HepG2 (cell line): ENCODE data around the gene MMP25.

Source experiments
- E2F1 ChIP-seq: sonication (generic); formaldehyde crosslinking; IDR thresholded peaks from 2 replicates; pipeline ENCODE4 v1.5.0; 2020; ENCODE audit warnings: missing genetic modification reagents
- MYNN ChIP-seq: sonication (generic); formaldehyde crosslinking; IDR thresholded peaks from 2 replicates; pipeline ENCODE4 v1.4.0; 2020; ENCODE audit warnings: mild to moderate bottlenecking, low read depth, missing genetic modification reagents
- RXRA ChIP-seq: sonication (generic); formaldehyde crosslinking; IDR thresholded peaks from 2 replicates; pipeline ENCODE4 v1.5.1; 2020; ENCODE audit warnings: missing genetic modification reagents
- ZBTB33 ChIP-seq: sonication (generic); formaldehyde crosslinking; IDR thresholded peaks from 2 replicates; pipeline ENCODE4 v1.4.0; 2020; ENCODE audit warnings: missing genetic modification reagents

DNA sequence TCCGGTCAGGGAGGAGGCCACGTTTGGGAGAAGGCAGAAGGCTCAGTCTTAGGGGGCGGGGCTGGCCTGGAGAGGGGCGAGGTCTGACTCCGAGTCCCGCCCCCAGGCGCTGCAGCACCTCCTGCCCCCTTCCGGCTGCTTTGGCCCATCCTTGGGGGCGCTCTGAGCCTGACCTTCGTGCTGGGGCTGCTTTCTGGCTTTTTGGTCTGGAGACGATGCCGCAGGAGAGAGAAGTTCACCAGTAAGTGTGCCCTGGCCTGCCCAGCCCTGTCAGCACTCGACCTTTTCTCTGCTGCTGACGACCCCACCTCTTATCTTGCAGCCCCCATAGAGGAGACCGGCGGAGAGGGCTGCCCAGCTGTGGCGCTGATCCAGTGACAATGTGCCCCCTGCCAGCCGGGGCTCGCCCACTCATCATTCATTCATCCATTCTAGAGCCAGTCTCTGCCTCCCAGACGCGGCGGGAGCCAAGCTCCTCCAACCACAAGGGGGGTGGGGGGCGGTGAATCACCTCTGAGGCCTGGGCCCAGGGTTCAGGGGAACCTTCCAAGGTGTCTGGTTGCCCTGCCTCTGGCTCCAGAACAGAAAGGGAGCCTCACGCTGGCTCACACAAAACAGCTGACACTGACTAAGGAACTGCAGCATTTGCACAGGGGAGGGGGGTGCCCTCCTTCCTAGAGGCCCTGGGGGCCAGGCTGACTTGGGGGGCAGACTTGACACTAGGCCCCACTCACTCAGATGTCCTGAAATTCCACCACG lies 24.7 kb upstream of the MMP25 start:
- TF ChIP-seq ZBTB33 (no peak), E2F1 (CRISPR knock-in tag) (no peak), MYNN (CRISPR knock-in tag) (no peak), RXRA (CRISPR knock-in tag) (no peak; the same call in 1 of the 2 replicates)
